GM18499 (cell line): ENCODE results near the gene DGLUCY.

Source experiments
- ATAC-seq: cut with Tn5 transposase; IDR thresholded peaks from one replicate; pipeline ENCODE4 v1.9.1; 2021; ENCODE audit warnings: moderate number of reproducible peaks; ENCODE audit not compliant: insufficient read depth, unreplicated experiment

DGLUCY gene

DNA sequence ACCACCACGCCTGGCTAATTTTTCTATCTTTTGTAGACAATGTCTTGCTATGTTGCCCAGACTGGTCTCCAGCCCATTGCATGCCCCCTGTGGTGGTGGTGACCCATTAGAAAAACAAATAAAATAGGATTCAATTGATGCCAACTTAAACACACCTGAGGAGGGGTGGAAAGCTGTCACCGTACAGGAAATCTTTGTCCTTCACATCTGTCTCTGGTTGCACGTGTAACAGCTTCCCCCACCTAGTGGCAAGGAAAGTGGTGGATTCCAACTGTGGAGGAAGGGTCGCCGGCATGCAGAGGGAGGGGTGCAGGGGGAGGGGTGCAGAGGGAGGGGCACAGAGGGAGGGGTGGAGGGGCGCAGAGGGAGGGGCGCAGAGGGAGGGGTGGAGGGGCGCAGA, 156.7 kb downstream of the DGLUCY start:
- ATAC-seq: no peak

DNA sequence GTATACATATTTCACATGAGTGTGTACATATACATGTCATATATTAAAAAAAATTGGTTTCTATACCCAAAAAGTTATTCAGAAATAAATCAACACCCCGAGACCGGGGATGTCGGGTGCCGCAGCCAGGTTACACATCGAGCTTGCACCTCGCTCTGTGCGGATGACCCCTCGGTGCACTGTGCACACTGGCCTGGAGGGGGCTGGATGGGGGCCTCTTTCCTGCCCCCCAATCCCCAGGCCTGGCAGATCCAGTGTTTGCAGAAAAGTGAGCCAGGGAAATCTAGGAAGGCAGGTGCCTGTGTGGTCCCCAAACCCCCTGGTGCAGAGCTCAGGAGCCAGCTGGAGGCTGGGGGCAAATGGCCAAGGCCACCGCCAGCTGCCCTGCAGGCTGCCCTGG, 157.8 kb downstream of the DGLUCY start:
- ATAC-seq: no peak

DNA sequence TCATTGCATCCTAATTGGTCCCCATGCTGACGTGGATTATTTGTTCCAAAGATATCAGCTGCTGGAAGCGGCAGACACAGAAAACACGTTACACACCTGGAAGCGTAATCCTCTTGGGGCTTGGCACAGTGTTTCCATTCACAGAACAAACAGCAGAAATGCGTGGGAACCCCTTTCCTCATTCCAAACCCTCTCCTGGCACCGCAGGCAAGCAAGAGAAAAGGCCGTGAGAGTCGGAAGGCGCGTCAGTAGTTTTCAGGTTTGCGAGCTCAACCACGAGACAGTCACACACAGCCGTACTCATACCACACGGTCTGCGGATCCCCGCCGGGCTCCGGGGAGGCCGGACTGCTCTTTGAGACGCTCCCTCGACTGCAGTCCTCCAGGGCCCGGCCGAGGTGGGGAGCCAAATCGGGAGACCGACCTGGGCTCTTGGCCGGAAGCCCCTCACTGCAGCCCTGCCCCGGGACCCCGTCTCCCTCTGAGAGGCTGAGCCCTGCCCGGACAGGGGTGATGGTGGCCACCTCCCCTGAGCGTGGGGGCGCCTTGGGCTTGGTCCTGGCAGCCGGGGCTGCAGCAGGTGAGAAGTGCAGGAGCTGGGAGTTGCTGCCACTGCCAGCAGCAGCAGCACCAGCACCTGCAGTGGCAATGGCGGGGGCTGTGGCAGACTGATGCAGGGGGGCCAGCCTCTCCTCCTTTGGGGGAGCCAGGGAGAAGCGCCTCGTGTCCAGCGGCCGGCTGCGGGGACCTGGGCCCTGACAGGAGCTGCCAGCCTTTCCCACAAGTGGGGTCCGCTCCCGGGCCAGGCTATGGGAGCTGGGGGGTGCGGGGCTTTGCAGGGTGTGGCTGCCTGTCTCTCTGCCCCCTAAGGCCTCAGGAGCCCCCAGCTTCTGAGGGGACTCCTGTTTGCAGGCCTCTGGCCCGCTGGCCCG, 158.7 kb downstream of the DGLUCY start:
- no peak for ATAC-seq

DNA sequence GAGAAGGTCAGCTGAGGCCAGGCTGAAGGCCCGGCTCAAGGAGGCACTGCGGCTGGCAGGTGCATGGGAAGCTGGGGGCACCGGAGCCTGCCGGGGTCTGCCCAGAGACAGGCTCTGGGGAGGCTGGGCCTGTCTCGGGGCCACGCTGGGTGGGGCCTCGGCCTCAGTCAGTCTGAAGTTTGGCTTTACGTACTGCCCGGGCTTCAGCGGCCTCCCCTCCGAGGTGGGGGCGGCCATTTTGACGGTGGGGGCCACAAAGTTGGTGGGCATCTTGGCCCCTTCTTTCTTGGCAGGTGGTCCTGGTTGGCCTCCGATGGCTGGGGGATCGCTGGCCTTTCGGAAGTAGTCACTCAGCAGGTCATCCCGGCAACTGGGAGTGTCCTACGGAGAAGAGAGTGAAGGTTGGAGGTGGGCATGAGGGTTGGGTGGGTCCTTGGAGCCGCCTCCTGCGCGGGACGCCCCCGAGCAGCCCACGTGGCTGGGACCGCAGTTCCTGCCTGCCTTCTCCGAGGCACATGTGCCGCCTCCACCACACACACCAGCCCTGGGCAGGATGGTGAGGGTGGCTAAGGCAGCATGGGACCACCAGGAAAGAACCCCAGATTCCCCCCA, 159.5 kb downstream of the DGLUCY start:
- ATAC-seq: no peak

DNA sequence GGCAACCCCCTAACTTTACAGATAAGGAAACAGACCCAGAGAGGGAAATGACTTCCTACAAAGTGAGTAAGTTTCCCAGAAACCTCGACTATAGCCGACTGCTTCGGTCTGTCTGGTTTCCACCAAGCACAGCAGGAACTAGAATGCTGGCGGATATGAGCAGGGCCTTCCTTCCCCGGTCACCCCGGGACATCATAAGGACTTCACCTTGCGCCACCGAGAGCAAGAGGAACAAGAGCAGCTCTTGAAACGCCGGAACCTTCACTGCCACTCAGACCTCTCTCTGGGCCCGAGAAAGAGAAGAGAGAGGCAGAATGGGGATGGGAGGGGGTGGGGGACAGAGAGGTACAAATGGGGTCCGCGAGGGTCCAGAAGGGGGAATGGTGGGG, 160.0 kb downstream of the DGLUCY start:
- ATAC-seq: no peak

DNA sequence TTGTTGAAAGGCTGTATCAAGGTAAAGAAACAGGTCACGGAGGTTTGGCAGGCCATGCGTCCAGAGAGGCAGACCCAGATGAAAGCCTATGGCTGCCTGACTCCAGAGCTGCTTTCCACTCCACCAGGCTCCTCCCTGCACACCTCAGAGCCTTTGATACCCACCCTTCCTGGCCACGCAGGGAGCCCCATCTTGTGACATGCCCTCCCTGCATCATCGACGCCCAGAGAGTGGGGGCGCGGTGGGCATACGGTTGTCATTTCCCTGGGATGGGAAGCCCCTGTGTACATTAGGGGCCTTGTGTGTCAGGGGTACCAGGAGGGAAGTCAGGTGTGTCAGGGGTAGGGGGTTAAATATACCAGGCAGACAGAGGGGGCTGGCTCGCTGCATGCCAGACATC, 160.9 kb downstream of the DGLUCY start:
- no peak for ATAC-seq
